ENCODE measurements around the gene ORC3.

- TF ChIP-seq CTCF (conservative IDR thresholded peaks at IDR 0.05; ENCODE audit: low read depth, low read length) = no peak
- no peak for TF ChIP-seq EZH2 (IDR thresholded peaks at IDR 0.05; ENCODE audit: low read length, unreplicated experiment)
- TF ChIP-seq EZH2phosphoT487 (IDR thresholded peaks at IDR 0.05; ENCODE audit: borderline replicate concordance, low read length) = no peak
Measured at GRCh38 chr6:87675004-87675681, 85.2 kb downstream of the ORC3 start.

Data from PC-3 (cell line).